Upper lobe of left lung (tissue), 6 donors: ENCODE measurements around the gene CEP170B. TPM values are rescaled to one million over a fixed set of nuclear protein-coding genes. Genes with fewer than 3 reads are reported as not detected.
"Not testable (repeated sequence)": the region's sequence is repeated elsewhere in the genome, so short reads cannot be mapped to it uniquely, and the experiment has no call there.

Source experiments
- ATAC-seq, 2 donors: fragments of 200-7000 bp; cut with Tn5 transposase; one replicate each; pipeline ENCODE4 v1.9.1; 2022; ENCODE audit warnings: mild to moderate bottlenecking in 2 of 2, moderate library complexity in 2 of 2; ENCODE audit not compliant: low FRiP score in 2 of 2
- DNase-seq, 2 donors: peaks; one replicate each; pipeline ENCODE4 v3.0.0-alpha.2; 2019 to 2020
- H3K27ac ChIP-seq, 4 donors: fragments of 200-600 bp; sonication (generic); one replicate each; pipeline ENCODE4 v1.5.1; 2016 to 2019
- H3K27me3 ChIP-seq, 4 donors: fragments of 200-600 bp; sonication (generic); one replicate each; pipeline ENCODE4 v1.5.1; 2017 to 2019
- H3K36me3 ChIP-seq, 4 donors: fragments of 200-600 bp; sonication (generic); one replicate each; pipeline ENCODE4 v1.5.1; 2016 to 2019
- H3K4me1 ChIP-seq, 4 donors: fragments of 200-600 bp; sonication (generic); one replicate each; pipeline ENCODE4 v1.5.1; 2018 to 2019
- H3K4me3 ChIP-seq, 4 donors: fragments of 200-600 bp; sonication (generic); one replicate each; pipeline ENCODE4 v1.5.1; 2017 to 2019; ENCODE audit warnings: mild to moderate bottlenecking in 2 of 4, moderate library complexity in 1 of 4
- H3K9me3 ChIP-seq, 4 donors: fragments of 200-600 bp; sonication (generic); one replicate each; pipeline ENCODE4 v1.5.1; 2018 to 2019
- EP300 ChIP-seq, 4 donors: sonication (generic); formaldehyde crosslinking; IDR thresholded peaks; one replicate each; pipeline ENCODE4 v1.5.1; 2017; ENCODE audit warnings: antibody characterized with exemption in 4 of 4, control low read depth in 2 of 4
- POLR2A ChIP-seq, 4 donors: fragments of 450-650 bp; IDR thresholded peaks; one replicate each; pipeline ENCODE4 v1.5.1; 2016 to 2017; ENCODE audit warnings: antibody characterized with exemption in 4 of 4, mild to moderate bottlenecking in 2 of 4
- POLR2AphosphoS5 ChIP-seq, 2 donors: sonication (generic); formaldehyde crosslinking; IDR thresholded peaks; one replicate each; pipeline ENCODE4 v1.5.1; 2017; ENCODE audit warnings: antibody characterized with exemption in 2 of 2
- WGBS, 2 donors: methylation state at CpG; one replicate each; pipeline ENCODE4 v1.1.5; 2017 to 2018; 5-methylcytosine and 5-hydroxymethylcytosine counted together
- total RNA-seq, 6 donors: library from RNA; depleted of rRNA in 4 of 6; stranded (reverse); fragments of >200 nt in 4 of 6; gene quantifications; one replicate each; pipeline versions ENCODE4 v1.1.0 to v1.2.1, GENCODE V29; 2016 to 2021
- TF ChIP-seq, protein P1 (sequence below), 6 experiments: fragments of 450-650 bp in 4 of 6; fragments of 200-600 bp in 2 of 6; sonication (generic) in 2 of 6; IDR thresholded peaks; one replicate each; pipeline ENCODE4 v1.5.1; 2016 to 2019; ENCODE audit warnings: antibody characterized with exemption in 6 of 6
- donor health status: DM: no; HTN: no; CAD: no; lungs with moderate emphysema.
- donor health status: DM: no; HTN: yes; CAD: no; lungs with severe emphysema.

Gene CEP170B
- total RNA-seq, 6 donors from 2014 or later: 24.2 to 57.8 (median 35.6) TPM

DNA sequence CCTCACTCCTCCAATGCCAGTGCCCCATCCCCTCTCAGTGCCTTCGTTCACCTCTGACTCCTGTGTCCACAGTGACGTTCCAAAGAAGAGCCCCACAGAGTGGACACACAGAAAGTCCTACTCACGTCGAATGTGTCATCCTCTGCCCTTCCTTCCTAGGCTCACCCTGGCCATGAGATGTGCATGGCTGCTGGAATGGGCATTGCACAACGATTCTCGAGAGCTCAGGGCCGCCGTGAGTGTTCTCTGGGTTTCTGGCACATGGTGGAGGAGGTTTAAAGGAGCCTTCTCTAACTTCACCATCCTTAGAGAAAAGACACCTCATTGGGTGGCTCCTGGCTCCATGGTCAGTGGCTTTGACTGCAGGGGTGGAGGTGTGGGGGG lies 12.8 kb upstream of the CEP170B start:
- DNase-seq (no peak), ATAC-seq (peak in 1 of 2 donors; percentile 48)
- TF ChIP-seq, protein P1, sequence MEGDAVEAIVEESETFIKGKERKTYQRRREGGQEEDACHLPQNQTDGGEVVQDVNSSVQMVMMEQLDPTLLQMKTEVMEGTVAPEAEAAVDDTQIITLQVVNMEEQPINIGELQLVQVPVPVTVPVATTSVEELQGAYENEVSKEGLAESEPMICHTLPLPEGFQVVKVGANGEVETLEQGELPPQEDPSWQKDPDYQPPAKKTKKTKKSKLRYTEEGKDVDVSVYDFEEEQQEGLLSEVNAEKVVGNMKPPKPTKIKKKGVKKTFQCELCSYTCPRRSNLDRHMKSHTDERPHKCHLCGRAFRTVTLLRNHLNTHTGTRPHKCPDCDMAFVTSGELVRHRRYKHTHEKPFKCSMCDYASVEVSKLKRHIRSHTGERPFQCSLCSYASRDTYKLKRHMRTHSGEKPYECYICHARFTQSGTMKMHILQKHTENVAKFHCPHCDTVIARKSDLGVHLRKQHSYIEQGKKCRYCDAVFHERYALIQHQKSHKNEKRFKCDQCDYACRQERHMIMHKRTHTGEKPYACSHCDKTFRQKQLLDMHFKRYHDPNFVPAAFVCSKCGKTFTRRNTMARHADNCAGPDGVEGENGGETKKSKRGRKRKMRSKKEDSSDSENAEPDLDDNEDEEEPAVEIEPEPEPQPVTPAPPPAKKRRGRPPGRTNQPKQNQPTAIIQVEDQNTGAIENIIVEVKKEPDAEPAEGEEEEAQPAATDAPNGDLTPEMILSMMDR (IDR thresholded peaks at IDR 0.05): no peak
- no peak for TF ChIP-seq POLR2AphosphoS5 (IDR thresholded peaks at IDR 0.05)
- TF ChIP-seq EP300 (IDR thresholded peaks at IDR 0.05): no peak
- no peak for TF ChIP-seq POLR2A (IDR thresholded peaks at IDR 0.05)
- Histone ChIP-seq H3K27ac (no peak overlapping the region), H3K36me3 (no peaks in the 10 kb centered on the region), H3K9me3 (no peaks in the 10 kb centered on the region), H3K4me3 (no peak overlapping the region), H3K4me1 (no peaks in the 10 kb centered on the region), H3K27me3 (no peaks in the 10 kb centered on the region)
- WGBS, 2 donors: 47 to 49% methylated on average over 7 to 8 of the region's 8 CpGs

DNA sequence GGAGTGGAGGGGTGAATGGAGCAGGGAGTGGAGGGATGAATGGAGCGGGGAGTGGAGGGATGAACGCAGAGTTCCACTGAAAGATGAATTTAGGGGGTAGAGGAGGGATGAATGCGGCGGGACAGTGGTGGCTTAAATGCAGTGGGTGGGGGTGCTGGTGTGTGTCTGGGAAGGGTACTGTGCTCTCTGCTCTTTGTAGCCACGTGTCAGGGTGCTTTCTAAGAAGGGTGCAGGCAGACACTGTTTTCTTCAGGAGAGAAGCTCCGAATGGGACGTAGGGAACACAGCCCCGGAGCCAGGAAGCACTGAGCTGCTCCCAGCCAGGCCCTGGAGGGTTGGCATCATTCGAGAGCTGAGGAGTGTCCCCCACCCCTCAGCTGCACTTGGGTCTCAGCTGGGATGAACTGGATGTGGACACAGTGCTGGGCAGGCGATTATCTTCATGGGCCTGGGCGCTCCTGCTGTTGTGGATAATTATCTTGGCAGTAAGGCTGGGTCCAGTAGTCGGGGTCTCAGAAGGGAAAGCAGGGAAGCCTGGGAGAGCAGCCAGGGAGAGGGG lies 9.5 kb upstream of the CEP170B start:
- no peak for TF ChIP-seq EP300 (IDR thresholded peaks at IDR 0.05)
- no peak for TF ChIP-seq POLR2A (IDR thresholded peaks at IDR 0.05)
- no peak for TF ChIP-seq POLR2AphosphoS5 (IDR thresholded peaks at IDR 0.05)
- TF ChIP-seq, protein P1 (IDR thresholded peaks at IDR 0.05): no peak
- Histone ChIP-seq H3K4me3 (no peak overlapping the region), H3K36me3 (no peaks in the 10 kb centered on the region), H3K27ac (no peak overlapping the region), H3K9me3 (no peaks in the 10 kb centered on the region), H3K4me1 (no peaks in the 10 kb centered on the region), H3K27me3 (no peaks in the 10 kb centered on the region)
- ATAC-seq: peak in 1 of 2 donors; percentile 12
- DNase-seq: no peak
- WGBS, 2 donors: 71 to 74% methylated on average over 12 of the region's 12 CpGs

DNA sequence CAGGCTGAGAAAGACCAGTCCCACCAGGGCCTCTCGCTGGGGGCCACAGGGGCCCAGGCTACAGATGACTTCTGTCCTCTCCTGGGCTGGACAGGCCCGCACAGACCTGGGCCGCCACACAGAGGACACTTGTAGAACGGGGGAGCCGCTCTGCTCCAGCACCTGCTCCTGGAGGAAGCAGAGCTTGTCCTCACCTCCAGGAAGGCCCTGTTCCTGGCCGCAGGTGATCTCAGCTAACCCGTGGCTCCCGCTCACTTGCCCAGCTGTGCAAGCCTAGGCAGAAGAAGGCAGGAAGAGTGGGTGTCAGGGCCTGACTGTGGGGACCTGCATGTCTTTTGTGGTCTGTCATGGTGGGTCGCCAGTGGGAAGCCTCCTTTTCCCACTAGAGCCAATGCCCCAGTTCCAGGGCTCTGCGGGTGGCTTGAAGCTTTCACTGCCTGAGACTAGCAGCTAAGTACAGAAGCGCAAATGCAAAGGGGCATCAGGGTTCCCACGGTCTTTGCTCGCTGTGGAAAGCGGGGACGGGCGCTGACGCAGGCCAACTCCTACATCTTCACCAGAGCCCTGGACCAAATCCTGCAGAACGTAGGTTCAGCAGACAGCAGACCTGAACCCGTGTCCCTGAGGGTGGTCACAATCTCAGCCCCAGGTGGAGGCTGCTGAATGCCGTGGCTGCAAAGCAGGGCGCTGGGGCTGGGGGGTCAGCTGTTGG lies 8.8 kb upstream of the CEP170B start:
- ATAC-seq (peak; percentile 17 to 59), DNase-seq (peak in 1 of 2 donors; percentile 56)
- Histone ChIP-seq H3K27me3 (no peaks in the 10 kb centered on the region), H3K4me3 (no peak overlapping the region), H3K27ac (no peak overlapping the region), H3K36me3 (no peaks in the 10 kb centered on the region), H3K9me3 (no peaks in the 10 kb centered on the region), H3K4me1 (no peaks in the 10 kb centered on the region)
- TF ChIP-seq POLR2AphosphoS5 (IDR thresholded peaks at IDR 0.05) (no peak), POLR2A (IDR thresholded peaks at IDR 0.05) (no peak), EP300 (IDR thresholded peaks at IDR 0.05) (no peak)
- TF ChIP-seq, protein P1 (IDR thresholded peaks at IDR 0.05): no peak
- 81 to 84% methylated on average over 11 to 21 of the region's 21 CpGs for WGBS, 2 donors

DNA sequence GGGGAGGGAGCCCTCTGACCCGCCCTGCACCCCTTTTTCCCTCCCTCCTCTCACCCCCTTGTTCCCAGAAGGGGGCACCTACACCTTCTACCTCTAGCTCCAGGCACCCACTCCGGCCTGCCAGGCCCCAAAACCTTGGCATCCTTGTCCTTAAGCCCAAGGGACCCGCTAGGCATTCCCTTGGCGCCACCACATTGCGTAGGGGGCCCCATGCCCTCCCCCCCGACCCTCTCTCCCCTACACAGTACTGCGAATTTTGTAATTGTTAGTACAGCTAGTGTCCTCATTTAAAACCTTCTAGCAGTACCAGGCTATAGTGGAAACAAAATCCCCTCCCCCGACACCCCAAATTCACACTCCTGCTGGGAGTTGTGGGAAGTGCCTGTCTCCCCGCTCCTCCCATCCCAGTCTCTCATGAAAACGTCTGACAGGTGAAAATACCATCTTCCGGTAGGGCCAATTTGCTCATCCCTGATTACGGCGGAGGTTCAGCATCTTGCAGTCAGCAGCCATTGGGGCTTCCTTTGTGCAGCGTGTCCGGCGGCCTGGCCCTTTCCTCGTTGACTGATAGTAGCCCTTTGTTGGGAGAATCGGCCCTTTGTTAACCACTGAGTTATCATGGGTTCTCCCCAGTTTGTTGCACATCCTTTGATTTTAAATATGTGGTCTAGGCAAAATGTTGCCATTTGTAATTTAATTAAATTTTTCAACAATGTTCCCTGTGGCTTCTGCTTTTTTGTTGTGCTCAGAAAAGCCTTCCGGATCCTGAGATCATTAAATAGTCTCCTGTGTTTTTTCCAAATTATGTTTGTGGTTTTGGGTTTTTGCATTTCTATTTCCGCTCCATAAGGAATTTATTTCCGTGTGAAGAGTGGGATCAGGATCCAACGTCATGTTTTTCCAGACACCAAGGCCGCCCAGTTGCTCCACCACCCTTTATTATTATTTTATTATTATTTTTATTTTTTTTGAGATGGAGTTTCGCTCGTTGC lies 7.9 kb upstream of the CEP170B start:
- Histone ChIP-seq H3K27me3 (no peaks in the 10 kb centered on the region), H3K27ac (no peak overlapping the region), H3K9me3 (no peaks in the 10 kb centered on the region), H3K4me3 (no peak overlapping the region), H3K4me1 (no peaks in the 10 kb centered on the region), H3K36me3 (no peaks in the 10 kb centered on the region)
- TF ChIP-seq EP300 (IDR thresholded peaks at IDR 0.05) (no peak), POLR2AphosphoS5 (IDR thresholded peaks at IDR 0.05) (no peak), POLR2A (IDR thresholded peaks at IDR 0.05) (no peak)
- TF ChIP-seq, protein P1 (IDR thresholded peaks at IDR 0.05): no peak
- WGBS, 2 donors: 75% methylated on average over 25 of the region's 25 CpGs
- DNase-seq: peak in 1 of 2 donors; percentile 37
- ATAC-seq: no peak

DNA sequence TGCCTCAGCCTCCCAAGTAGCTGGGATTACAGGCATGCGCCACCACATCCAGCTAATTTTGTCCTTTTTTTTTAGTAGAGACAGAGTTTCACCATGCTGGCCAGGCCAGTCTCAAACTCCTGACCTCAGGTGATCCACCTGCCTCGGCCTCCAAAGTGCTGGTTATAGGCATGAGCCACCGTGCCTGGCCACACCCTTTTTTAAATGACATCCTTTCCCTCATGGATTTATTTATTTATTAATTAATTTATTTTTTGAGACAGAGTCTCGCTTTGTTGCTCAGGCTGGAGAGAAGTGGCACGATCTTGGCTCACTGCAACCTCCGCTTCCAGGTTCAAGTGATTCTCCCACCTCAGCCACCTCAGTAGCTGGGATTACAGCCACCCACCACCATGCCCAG lies 7.1 kb upstream of the CEP170B start:
- not testable (repeated sequence) for H3K27ac ChIP-seq, DNase-seq

More for the DNA sequence above, 7.1 kb upstream of the CEP170B start:
- not testable (repeated sequence) for H3K4me3 ChIP-seq, H3K36me3 ChIP-seq, ATAC-seq, H3K9me3 ChIP-seq, H3K27me3 ChIP-seq, H3K4me1 ChIP-seq
- 95% methylated on average over 6 of the region's 6 CpGs for WGBS, 2 donors
